Inferior parietal cortex (tissue), 1 donor: ENCODE results near the gene MINK1.
"Not testable (repeated sequence)": the region's sequence is repeated elsewhere in the genome, so short reads cannot be mapped to it uniquely, and the experiment has no call there.

ENCODE experiments used
- DNase-seq: peaks from one replicate; pipeline ENCODE4 v3.0.0-alpha.2; 2016; ENCODE audit errors: extremely low spot score

The MINK1 gene

GRCh38 chr17:4811471-4811870, 21.7 kb upstream of the MINK1 start:
- DNase-seq: no peak

GRCh38 chr17:4812690-4813089, 20.4 kb upstream of the MINK1 start:
- no peak for DNase-seq

GRCh38 chr17:4815043-4815675, 18.0 kb upstream of the MINK1 start:
- no peak for DNase-seq

- DNase-seq: no peak
Observed at GRCh38 chr17:4816826-4817225, 16.3 kb upstream of the MINK1 start.

GRCh38 chr17:4818276-4818675, 14.9 kb upstream of the MINK1 start:
- no peak for DNase-seq

- no peak for DNase-seq
Observed at GRCh38 chr17:4822835-4823234, 10.3 kb upstream of the MINK1 start.

- no peak for DNase-seq
Observed at GRCh38 chr17:4823373-4824089, 9.6 kb upstream of the MINK1 start.

GRCh38 chr17:4827399-4827798, 5.7 kb upstream of the MINK1 start:
- DNase-seq: no peak

- not testable (repeated sequence) for DNase-seq
Observed at GRCh38 chr17:4832829-4833177, 337 bp upstream of the MINK1 start.

GRCh38 chr17:4833941-4834680, 971 bp downstream of the MINK1 start:
- no peak for DNase-seq

- DNase-seq: no peak
Observed at GRCh38 chr17:4834681-4835020, 1.5 kb downstream of the MINK1 start.

GRCh38 chr17:4836221-4836620, 3.1 kb downstream of the MINK1 start:
- no peak for DNase-seq

GRCh38 chr17:4837471-4838308, 4.5 kb downstream of the MINK1 start:
- DNase-seq: no peak

GRCh38 chr17:4838309-4838785, 5.2 kb downstream of the MINK1 start:
- DNase-seq: no peak

GRCh38 chr17:4839221-4839620, 6.1 kb downstream of the MINK1 start:
- no peak for DNase-seq

GRCh38 chr17:4839965-4840892, 7.1 kb downstream of the MINK1 start:
- DNase-seq: no peak

GRCh38 chr17:4840893-4841242, 7.7 kb downstream of the MINK1 start:
- no peak for DNase-seq

GRCh38 chr17:4842376-4842775, 9.2 kb downstream of the MINK1 start:
- no peak for DNase-seq

GRCh38 chr17:4843321-4844000, 10.3 kb downstream of the MINK1 start:
- no peak for DNase-seq

- no peak for DNase-seq
Observed at GRCh38 chr17:4845118-4845517, 12.0 kb downstream of the MINK1 start.
